Muscle of leg (tissue), 9 donors: Measurements from ENCODE around the gene COTL1. TPM values are rescaled to one million over a fixed set of nuclear protein-coding genes. Genes with fewer than 3 reads are reported as not detected.

ENCODE experiments used
- polyA plus RNA-seq, 8 donors: library from polyadenylated mRNA; unstranded; fragments of 120-200 nt; gene quantifications; one replicate each; pipeline versions ENCODE4 v1.2.1 to v1.2.3, GENCODE V29; 2013; ENCODE audit warnings: inconsistent platforms in 1 of 8, low replicate concordance in 1 of 8; ENCODE audit not compliant: insufficient read length in 8 of 8, insufficient read depth in 1 of 8
- total RNA-seq: library from RNA; stranded (reverse); fragments of 120-200 nt; gene quantifications from one replicate; pipeline ENCODE4 v1.2.4, GENCODE V29; 2013

Gene COTL1
- total and polyA plus RNA-seq, 9 donors: 17.8 to 50.5 (median 32.9) TPM

Other genes with a start within 250 kb of the COTL1 start
- 0.13 TPM for gene ATP2C2, start 249.5 kb downstream of the COTL1 start, total RNA-seq
- gene ATP2C2, start 249.5 kb downstream of the COTL1 start, polyA plus RNA-seq: 1 to 10 TPM in 2 of 8 donors, under 1 TPM in 6; 0.25 to 2.3 (median 0.47) TPM
- gene MEAK7, start 113.4 kb downstream of the COTL1 start, total RNA-seq: 7.9 TPM
- 10 to 100 TPM in 3 of 8 donors, 1 to 10 TPM in 5; 8.1 to 13.2 (median 9.6) TPM for gene MEAK7, start 113.4 kb downstream of the COTL1 start, polyA plus RNA-seq
- gene KLHL36, start 30.4 kb upstream of the COTL1 start, total RNA-seq: 15.5 TPM
- gene KLHL36, start 30.4 kb upstream of the COTL1 start, polyA plus RNA-seq: 10 to 100 TPM in 7 of 8 donors, 1 to 10 TPM in 1; 9.8 to 18.8 (median 13.2) TPM
- 30.6 TPM for gene USP10, start 81.9 kb upstream of the COTL1 start, total RNA-seq
- 10 to 100 TPM; 48.4 to 73.4 (median 58.3) TPM for gene USP10, start 81.9 kb upstream of the COTL1 start, polyA plus RNA-seq
- gene CRISPLD2, start 201.9 kb upstream of the COTL1 start, total RNA-seq: 5.4 TPM
- gene CRISPLD2, start 201.9 kb upstream of the COTL1 start, polyA plus RNA-seq: 10 to 100 TPM in 1 of 8 donors, 1 to 10 TPM in 7; 5.2 to 10.4 (median 6.4) TPM